Activated CD4-positive, alpha-beta T cell treated with anti-CD3 and anti-CD28 coated beads for 36 hours (primary cell): Measurements from ENCODE around the gene LCOR. TPM values are rescaled to one million over a fixed set of nuclear protein-coding genes. Genes with fewer than 3 reads are reported as not detected.
"Not testable (repeated sequence)": the region's sequence is repeated elsewhere in the genome, so short reads cannot be mapped to it uniquely, and the experiment has no call there.

Experiments used
- ATAC-seq: fragments of 200-7000 bp; cut with Tn5 transposase; one replicate; pipeline ENCODE4 v1.10.0; 2021; ENCODE audit warnings: mild to moderate bottlenecking, moderate library complexity
- CTCF ChIA-PET: fragments of 350-600 bp; sonication (Branson Sonifier 250); formaldehyde crosslinking; loops from one replicate; lab custom pipeline; 2021; ENCODE audit warnings: antibody characterized with exemption; lab: Charles Lee
- POLR2A ChIA-PET: fragments of 350-600 bp; sonication (Branson Sonifier 250); formaldehyde crosslinking; loops from one replicate; lab custom pipeline; 2021; ENCODE audit warnings: antibody characterized with exemption, inconsistent platforms; lab: Charles Lee
- DNase-seq: peaks from one replicate; pipeline ENCODE4 v3.0.0-alpha.2; 2020
- H3K27ac Mint-ChIP-seq: one replicate; pipeline ENCODE4 v1.8.0; 2021; ENCODE audit warnings: mixed read lengths
- H3K27me3 Mint-ChIP-seq: one replicate; pipeline ENCODE4 v1.8.0; 2021; ENCODE audit warnings: mixed read lengths
- H3K36me3 Mint-ChIP-seq: one replicate; pipeline ENCODE4 v1.8.0; 2021; ENCODE audit warnings: low read depth, mixed read lengths
- H3K4me1 Mint-ChIP-seq: one replicate; pipeline ENCODE4 v1.8.0; 2021; ENCODE audit warnings: mixed read lengths
- H3K4me3 Mint-ChIP-seq: one replicate; pipeline ENCODE4 v1.8.0; 2021; ENCODE audit warnings: mild to moderate bottlenecking, moderate library complexity, mixed read lengths
- H3K9me3 Mint-ChIP-seq: one replicate; pipeline ENCODE4 v1.8.0; 2021; ENCODE audit warnings: low read depth, mixed read lengths
- intact Hi-C, 2 experiments: fragments of 100-400 bp; cut with DNase I in 1 of 2; cut with micrococcal nuclease in 1 of 2; formaldehyde crosslinking; loops; one replicate each; pipeline versions ENCODE4 v1.14.2 to v1.15.1; 2022 to 2024; cut with DNase I, micrococcal nuclease
- total RNA-seq, 2 experiments: library from RNA; stranded (reverse); gene quantifications; one replicate each; pipeline ENCODE4 v1.2.3, GENCODE V29; 2021

Gene LCOR
- total RNA-seq, 2 experiments from 2014 or later, result 22.0 to 23.4 TPM

- Mint-ChIP-seq H3K9me3 (no peaks in the 10 kb centered on the region), H3K27ac (peak overlapping the region; percentile 19), H3K27me3 (no peaks in the 10 kb centered on the region), H3K36me3 (peaks cover 16% of the 10 kb centered on the region), H3K4me1 (peaks cover 63% of the 10 kb centered on the region), H3K4me3 (no peak overlapping the region)
- ATAC-seq, result peak; percentile 57
- CTCF ChIA-PET, result no interaction called here
- intact Hi-C loops, result no loop called here
- DNase-seq, result peak; percentile 27
- POLR2A ChIA-PET, result no interaction called here
Measured at GRCh38 chr10:96840841-96841518, 8.9 kb downstream of the LCOR start.

DNA sequence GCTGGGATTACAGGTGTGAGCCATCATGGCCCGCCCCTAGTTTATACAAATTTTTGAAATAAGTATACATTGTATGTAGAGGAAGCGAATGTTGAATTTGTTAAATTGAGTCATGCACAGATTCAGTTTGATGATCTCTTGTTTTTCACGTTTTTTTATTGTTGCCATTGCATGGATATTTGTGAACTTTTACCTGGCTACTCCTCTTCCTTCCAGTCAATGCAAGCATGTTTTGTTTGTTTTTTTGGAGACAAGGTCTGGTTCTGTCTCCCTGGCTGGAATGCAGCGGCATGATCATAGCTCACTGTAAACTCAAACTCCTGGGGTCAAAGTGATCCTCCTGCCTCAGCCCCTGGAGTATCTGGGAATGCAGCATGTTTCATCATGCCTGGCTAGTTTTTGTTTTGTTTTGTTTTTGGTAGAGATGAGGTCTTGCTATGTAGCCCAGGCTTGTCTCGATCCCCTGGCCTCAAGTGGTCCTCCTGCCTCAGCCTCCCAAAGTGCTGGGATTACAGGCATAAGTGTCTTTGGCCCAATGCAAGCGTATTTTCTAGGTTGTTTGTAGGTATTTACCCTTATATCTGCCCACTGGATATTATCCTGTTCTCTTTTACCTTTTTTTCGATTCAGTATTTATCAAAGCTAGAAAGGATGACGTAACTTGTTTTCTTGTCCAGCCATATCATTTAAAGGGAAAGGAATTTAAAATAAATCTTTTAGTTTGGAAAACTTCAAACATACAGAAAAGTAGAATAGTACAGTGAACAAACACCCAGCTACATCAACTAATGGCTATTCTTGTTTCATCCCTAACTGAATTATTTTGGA, 11.0 kb downstream of the LCOR start:
- no peaks in the 10 kb centered on the region for H3K27me3 Mint-ChIP-seq
- POLR2A ChIA-PET, result no interaction called here
- DNase-seq (no peak), ATAC-seq (no peak)
- intact Hi-C loops, result loop anchor here in 1 of 2 experiments (1.0 kb wide), 1 partner anchor 9 kb away; no protein-coding TSS in a partner anchor
- CTCF ChIA-PET, result interaction anchor here (1.0 to 2.3 kb wide), 2 partner anchors 10 kb away, joined by 3 to 7 read pairs; partner anchors contain the start of gene LCOR
- H3K4me3 Mint-ChIP-seq, result no peak overlapping the region
- peaks cover 8% of the 10 kb centered on the region for H3K36me3 Mint-ChIP-seq
- H3K9me3 Mint-ChIP-seq, result no peaks in the 10 kb centered on the region
- no peak overlapping the region for H3K27ac Mint-ChIP-seq
- H3K4me1 Mint-ChIP-seq, result peaks cover 59% of the 10 kb centered on the region

- POLR2A ChIA-PET, result no interaction called here
- Mint-ChIP-seq H3K27ac (no peak overlapping the region), H3K4me1 (peaks cover 53% of the 10 kb centered on the region), H3K27me3 (no peaks in the 10 kb centered on the region), H3K9me3 (no peaks in the 10 kb centered on the region), H3K4me3 (no peak overlapping the region), H3K36me3 (peaks cover 3% of the 10 kb centered on the region)
- ATAC-seq (no peak), DNase-seq (no peak)
- intact Hi-C loops, result loop anchor here in 1 of 2 experiments (1.0 kb wide), 1 partner anchor 10 kb away; no protein-coding TSS in a partner anchor
- CTCF ChIA-PET, result interaction anchor here (1.0 to 2.3 kb wide), 2 partner anchors 9 to 11 kb away, joined by 3 to 7 read pairs; partner anchors contain the start of gene LCOR
Measured at GRCh38 chr10:96843823-96844222, 11.7 kb downstream of the LCOR start.

DNA sequence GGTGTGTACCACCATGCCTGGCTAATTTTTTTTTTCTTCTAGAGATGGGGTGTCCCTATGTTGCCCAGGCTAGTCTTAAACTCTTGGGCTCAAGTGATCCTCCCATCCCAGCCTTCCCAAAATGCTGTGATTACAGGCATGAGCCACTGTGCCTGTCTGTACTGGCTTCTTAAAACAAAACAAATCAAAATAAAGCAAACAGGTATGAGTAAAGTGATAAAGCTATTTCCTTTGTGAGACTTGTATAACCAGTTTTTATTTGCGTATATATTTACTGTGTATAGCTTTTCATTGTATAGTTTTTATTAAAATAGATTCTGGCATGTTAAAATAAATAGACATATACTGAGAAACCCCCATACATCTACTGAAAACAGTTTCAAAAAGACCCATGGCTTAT, 14.3 kb downstream of the LCOR start:
- Mint-ChIP-seq H3K27me3 (no peaks in the 10 kb centered on the region), H3K36me3 (peaks cover 6% of the 10 kb centered on the region), H3K4me1 (peaks cover 50% of the 10 kb centered on the region), H3K4me3 (no peak overlapping the region), H3K9me3 (no peaks in the 10 kb centered on the region), H3K27ac (no peak overlapping the region)
- CTCF ChIA-PET, result interaction anchor here (0.5 to 1.5 kb wide), 3 partner anchors 8 to 226 kb away, joined by 3 to 4 read pairs (median 3); no protein-coding TSS in a partner anchor
- DNase-seq, result no peak
- POLR2A ChIA-PET, result interaction anchor here (0.6 kb wide), 1 partner anchor 151 kb away, joined by 3 read pairs; no protein-coding TSS in a partner anchor
- ATAC-seq, result no peak
- intact Hi-C loops, result no loop called here

DNA sequence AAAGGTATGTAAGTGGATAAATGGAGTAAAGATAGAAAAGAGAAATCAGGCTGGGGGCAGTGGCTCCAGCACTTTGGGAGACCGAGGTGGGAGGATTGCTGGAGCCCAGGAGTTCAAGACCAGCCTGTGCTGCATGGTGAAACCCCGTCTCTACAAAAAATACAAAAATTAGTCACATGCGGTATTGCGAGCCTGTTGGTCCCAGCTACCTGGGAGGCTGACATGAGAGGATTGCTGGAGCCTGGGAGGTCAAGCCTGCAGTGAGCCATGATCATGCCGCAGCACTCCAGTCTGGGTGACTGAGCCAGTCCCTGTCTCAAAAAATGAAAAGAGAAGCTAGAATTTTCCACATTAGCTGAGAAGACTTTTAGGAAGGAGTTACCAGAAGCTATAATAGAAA, 14.8 kb downstream of the LCOR start:
- H3K27ac Mint-ChIP-seq, result no peak overlapping the region
- intact Hi-C loops, result no loop called here
- H3K9me3 Mint-ChIP-seq, result no peaks in the 10 kb centered on the region
- no peaks in the 10 kb centered on the region for H3K27me3 Mint-ChIP-seq
- ATAC-seq (no peak), DNase-seq (no peak)
- ChIA-PET CTCF (interaction anchor here (1.5 kb wide), 1 partner anchor 9 kb away, joined by 4 read pairs; no protein-coding TSS in a partner anchor), POLR2A (interaction anchor here (0.6 kb wide), 1 partner anchor 151 kb away, joined by 3 read pairs; no protein-coding TSS in a partner anchor)
- H3K4me1 Mint-ChIP-seq, result peaks cover 53% of the 10 kb centered on the region
- no peak overlapping the region for H3K4me3 Mint-ChIP-seq
- peaks cover 7% of the 10 kb centered on the region for H3K36me3 Mint-ChIP-seq

- DNase-seq, H3K27me3 Mint-ChIP-seq, ATAC-seq, H3K36me3 Mint-ChIP-seq, H3K9me3 Mint-ChIP-seq, POLR2A ChIA-PET, H3K4me3 Mint-ChIP-seq, intact Hi-C loops, H3K27ac Mint-ChIP-seq: not testable (repeated sequence)
- CTCF ChIA-PET, result interaction anchor here (1.5 kb wide), 1 partner anchor 9 kb away, joined by 4 read pairs; no protein-coding TSS in a partner anchor
- peaks cover 53% of the 10 kb centered on the region for H3K4me1 Mint-ChIP-seq
Measured at GRCh38 chr10:96847356-96847755, 15.3 kb downstream of the LCOR start.

- CTCF ChIA-PET, result interaction anchor here (1.0 kb wide), 1 partner anchor 187 kb away, joined by 3 read pairs; no protein-coding TSS in a partner anchor
- no peak overlapping the region for H3K4me3 Mint-ChIP-seq
- POLR2A ChIA-PET, result no interaction called here
- no peak for ATAC-seq
- no peaks in the 10 kb centered on the region for H3K27me3 Mint-ChIP-seq
- H3K27ac Mint-ChIP-seq, result no peak overlapping the region
- H3K36me3 Mint-ChIP-seq, result peaks cover 21% of the 10 kb centered on the region
- intact Hi-C loops, result no loop called here
- no peak for DNase-seq
- peaks cover 41% of the 10 kb centered on the region for H3K4me1 Mint-ChIP-seq
- peaks cover 4% of the 10 kb centered on the region for H3K9me3 Mint-ChIP-seq
Measured at GRCh38 chr10:96850113-96850512, 18.0 kb downstream of the LCOR start.

- H3K27me3 Mint-ChIP-seq, result no peaks in the 10 kb centered on the region
- no peak for DNase-seq
- POLR2A ChIA-PET, result no interaction called here
- peaks cover 21% of the 10 kb centered on the region for H3K36me3 Mint-ChIP-seq
- CTCF ChIA-PET, result no interaction called here
- ATAC-seq, result no peak
- H3K27ac Mint-ChIP-seq, result no peak overlapping the region
- intact Hi-C loops, result no loop called here
- H3K4me3 Mint-ChIP-seq, result no peak overlapping the region
- H3K4me1 Mint-ChIP-seq, result peaks cover 41% of the 10 kb centered on the region
- peaks cover 4% of the 10 kb centered on the region for H3K9me3 Mint-ChIP-seq
Measured at GRCh38 chr10:96850825-96851224, 18.7 kb downstream of the LCOR start.

DNA sequence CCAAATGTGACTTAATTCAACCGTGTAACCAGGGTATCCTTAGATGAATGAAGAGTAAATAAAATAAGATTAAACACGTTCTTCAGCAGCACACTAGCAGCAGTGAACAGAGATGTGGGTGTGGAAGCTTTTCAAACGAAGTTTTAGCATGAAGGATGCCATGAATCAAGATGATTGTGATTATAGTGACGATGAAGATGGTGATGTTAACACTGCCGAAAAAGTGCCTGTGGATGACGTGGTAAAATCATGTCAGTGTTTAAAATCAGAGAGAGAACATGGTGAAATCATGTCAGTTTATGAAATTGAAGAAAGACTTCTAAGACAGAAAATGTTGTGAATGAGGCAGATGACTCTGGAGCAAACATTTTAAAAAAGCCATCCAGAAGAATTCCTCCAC, 19.2 kb downstream of the LCOR start:
- peaks cover 41% of the 10 kb centered on the region for H3K4me1 Mint-ChIP-seq
- H3K4me3 Mint-ChIP-seq, result no peak overlapping the region
- CTCF ChIA-PET, result no interaction called here
- DNase-seq, result no peak
- intact Hi-C loops, result no loop called here
- POLR2A ChIA-PET, result no interaction called here
- H3K27ac Mint-ChIP-seq, result peak overlapping the region; percentile 29
- H3K9me3 Mint-ChIP-seq, result peaks cover 4% of the 10 kb centered on the region
- no peak for ATAC-seq
- peaks cover 21% of the 10 kb centered on the region for H3K36me3 Mint-ChIP-seq
- H3K27me3 Mint-ChIP-seq, result no peaks in the 10 kb centered on the region

GRCh38 chr10:96856317-96856716, 24.2 kb downstream of the LCOR start:
- Mint-ChIP-seq H3K4me3 (no peak overlapping the region), H3K27me3 (no peaks in the 10 kb centered on the region), H3K36me3 (peaks cover 28% of the 10 kb centered on the region), H3K27ac (no peak overlapping the region), H3K4me1 (peaks cover 51% of the 10 kb centered on the region), H3K9me3 (peaks cover 4% of the 10 kb centered on the region)
- POLR2A ChIA-PET, result no interaction called here
- intact Hi-C loops, result no loop called here
- no peak for DNase-seq
- CTCF ChIA-PET, result no interaction called here
- no peak for ATAC-seq

DNA sequence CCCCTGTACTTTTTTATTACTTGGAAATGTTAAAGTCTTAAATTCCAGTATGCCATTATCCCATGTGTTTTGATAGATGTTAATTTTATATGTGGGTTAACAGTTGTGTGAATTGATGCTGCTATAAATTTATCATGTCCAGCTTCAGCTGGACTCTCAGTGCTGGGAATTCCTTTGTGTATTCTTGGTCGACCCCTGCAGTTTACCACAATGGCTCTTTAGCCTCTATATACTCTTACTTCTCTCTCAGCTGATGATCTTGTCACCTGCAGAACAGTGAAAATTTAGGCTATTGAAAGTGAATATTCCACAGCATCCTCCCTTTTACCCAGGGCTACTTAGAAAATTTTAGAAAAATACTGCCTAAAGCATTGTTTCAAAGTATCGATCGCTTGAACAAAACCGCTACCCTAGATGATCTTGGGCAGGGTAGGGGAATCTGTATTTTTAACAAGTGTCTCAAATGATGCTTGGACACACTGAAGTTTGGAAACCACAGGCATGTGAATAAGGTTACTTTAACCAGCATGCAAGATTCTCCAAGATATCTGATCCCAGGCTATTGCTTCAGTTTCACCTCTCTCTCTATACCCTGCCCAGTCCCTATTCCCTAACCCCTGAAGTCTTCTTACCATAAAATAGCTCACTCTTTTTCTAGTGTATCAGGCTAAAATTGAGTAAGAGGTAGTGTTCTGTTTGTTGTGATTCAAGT, 25.4 kb downstream of the LCOR start:
- H3K27me3 Mint-ChIP-seq, result no peaks in the 10 kb centered on the region
- ATAC-seq (no peak), DNase-seq (no peak)
- POLR2A ChIA-PET, result no interaction called here
- no peak overlapping the region for H3K4me3 Mint-ChIP-seq
- peaks cover 4% of the 10 kb centered on the region for H3K9me3 Mint-ChIP-seq
- CTCF ChIA-PET, result interaction anchor here (0.9 kb wide), 1 partner anchor 180 kb away, joined by 4 read pairs; no protein-coding TSS in a partner anchor
- H3K4me1 Mint-ChIP-seq, result peaks cover 53% of the 10 kb centered on the region
- intact Hi-C loops, result no loop called here
- H3K27ac Mint-ChIP-seq, result peak overlapping the region; percentile 8
- peaks cover 33% of the 10 kb centered on the region for H3K36me3 Mint-ChIP-seq
